Adipose tissue (tissue), 3 donors: Measurements from ENCODE around the gene IMPG2. TPM values are rescaled to one million over a fixed set of nuclear protein-coding genes. Genes with fewer than 3 reads are reported as not detected.

ENCODE experiments used
- H3K27ac ChIP-seq: one replicate; pipeline ENCODE4 v1.5.1; 2013; ENCODE audit warnings: low read depth, low read length
- WGBS, 3 donors: extraction: QIAGEN DNeasy Blood & Tissue Kit; methylation state at CpG; one replicate each; pipeline ENCODE4 v1.1.7; 2013; 5-methylcytosine and 5-hydroxymethylcytosine counted together
- polyA plus RNA-seq, 3 donors: library from polyadenylated mRNA; stranded (reverse); fragments of 200-250 nt; gene quantifications; one replicate each; pipeline ENCODE4 v1.2.3, GENCODE V29; 2013
- donor health status: healthy with polysubstance abuse.
- donor health status: Bipolar disorder and iron deficiency.
- donor health status: healthy.

IMPG2 gene
- polyA plus RNA-seq, 3 donors: under 0.01 to 0.03 (median 0.03) TPM

DNA sequence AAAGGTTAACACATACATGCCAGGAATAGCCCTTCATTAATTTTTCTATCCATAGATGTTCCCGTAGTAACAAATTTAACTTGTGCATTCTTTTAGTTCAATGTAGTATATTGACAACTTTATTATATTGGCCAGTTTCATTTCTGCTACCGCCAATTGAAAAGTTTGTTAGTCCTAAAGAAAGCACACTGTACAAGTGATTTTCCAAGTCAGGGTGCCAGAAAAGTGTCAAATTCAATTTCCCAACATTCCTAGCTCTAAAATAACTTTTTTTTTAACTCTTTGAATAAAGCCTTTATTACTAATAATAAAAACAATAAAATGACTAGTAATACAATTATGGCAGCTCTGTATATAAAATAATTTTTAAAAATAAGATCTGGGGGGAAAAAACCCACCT, 68.9 kb downstream of the IMPG2 start:
- 75 to 89% (median 80%) methylated on average over 2 of the region's 2 CpGs for WGBS, 3 donors
- no peak overlapping the region for H3K27ac ChIP-seq

DNA sequence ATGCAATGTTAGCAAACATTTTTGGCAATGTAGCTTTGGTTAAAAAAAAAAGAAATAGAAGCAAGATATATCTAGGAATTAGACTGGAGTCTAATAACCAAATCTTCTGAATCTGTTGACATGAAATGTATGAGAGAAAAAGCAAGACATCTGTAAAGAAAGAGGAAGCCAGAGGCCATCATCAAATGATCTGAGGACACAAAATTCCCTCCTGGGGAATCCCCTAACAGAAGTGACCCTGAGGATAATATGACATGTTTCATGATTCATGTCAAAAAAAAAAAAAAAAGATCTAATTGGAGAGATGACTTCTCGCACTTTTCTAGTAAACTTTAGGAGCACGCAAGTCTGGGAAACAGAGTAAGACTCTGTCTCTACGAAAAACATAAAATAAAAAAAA, 70.9 kb downstream of the IMPG2 start:
- H3K27ac ChIP-seq: no peak overlapping the region
- WGBS, 3 donors: 76 to 91% (median 89%) methylated on average over 3 of the region's 3 CpGs

DNA sequence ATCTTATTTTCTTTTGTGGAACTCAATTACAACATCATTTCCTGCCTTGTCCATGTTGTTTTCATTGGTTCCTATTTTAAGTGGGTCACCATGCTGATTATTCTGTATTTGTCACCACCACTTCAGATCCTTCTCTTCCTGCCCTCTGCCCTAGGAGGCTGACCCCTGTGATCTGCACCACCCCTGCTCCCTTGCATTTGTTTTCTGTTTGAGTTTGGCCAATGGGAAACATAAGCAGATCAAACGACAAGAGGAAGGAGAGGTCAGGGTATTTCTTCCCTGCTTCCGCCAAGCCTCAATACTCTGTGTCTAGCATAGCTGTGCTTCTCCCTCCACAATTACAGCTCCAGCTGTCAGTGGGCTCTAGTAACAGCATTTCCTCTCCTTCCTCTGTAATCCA, 71.6 kb downstream of the IMPG2 start:
- WGBS, 3 donors: 42 to 62% (median 60%) methylated on average over 2 of the region's 2 CpGs
- no peak overlapping the region for H3K27ac ChIP-seq

DNA sequence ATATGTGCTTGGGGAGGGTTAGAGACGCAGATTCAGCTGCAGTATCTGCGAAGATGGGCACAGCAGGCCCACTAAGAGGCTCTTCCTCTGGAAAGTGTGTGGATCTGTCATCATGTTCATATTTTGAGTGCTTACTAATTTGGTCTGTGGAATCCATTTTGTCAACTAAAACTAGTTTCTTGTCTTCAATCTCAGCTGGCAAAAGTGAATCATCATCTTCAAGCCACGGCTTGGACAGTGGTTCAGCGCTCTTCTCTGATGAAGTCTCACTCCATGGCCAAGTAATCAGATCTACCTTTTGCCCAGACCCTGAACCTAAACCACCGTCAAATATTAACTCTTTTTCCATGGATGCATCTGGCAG, 76.2 kb downstream of the IMPG2 start:
- WGBS, 3 donors: 93 to 98% (median 97%) methylated on average over 5 of the region's 5 CpGs
- no peak overlapping the region for H3K27ac ChIP-seq

DNA sequence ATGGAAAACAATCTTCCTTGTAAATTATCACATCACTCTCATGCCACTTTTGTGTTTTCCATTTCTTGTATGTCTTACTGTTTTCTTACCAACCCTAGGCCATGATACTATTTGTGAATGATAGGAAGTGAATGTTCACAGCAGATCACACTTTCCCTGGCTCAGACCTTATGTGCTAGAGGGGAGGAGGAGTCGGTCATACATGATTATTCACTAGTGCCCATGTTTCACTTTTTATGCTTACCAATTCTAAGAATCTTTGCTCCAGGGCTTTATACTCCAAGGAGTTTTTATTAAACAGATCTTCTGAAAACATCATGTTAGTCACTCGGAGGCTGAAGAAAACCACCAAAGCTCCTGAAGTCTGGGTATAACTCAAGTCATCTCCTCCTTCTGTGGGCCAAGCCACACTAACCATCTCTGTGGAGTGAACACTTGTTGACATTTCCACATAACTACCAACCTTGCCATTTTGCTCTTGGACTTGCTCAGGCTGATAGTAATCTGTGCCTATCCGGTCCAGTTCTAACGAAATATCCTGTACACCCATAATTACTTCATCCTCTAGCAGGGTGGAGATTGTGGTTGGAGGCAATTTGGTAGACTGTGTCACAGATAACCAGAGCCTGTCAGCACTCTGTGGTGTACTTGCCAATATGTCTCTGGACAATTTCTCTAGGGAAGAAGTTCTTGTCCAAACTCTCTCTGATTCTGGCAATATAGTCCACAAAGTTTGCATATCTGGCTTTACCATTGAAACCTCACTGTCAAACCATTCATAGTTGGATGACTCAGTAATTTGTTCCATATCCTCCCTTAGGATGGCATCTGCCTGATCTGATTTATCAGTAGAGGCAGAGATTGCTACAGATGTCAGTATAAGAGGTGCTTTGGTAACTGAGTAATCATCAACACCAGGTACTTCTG, 76.8 kb downstream of the IMPG2 start:
- H3K27ac ChIP-seq: no peak overlapping the region
- WGBS, 3 donors: 84 to 92% (median 91%) methylated on average over 4 of the region's 4 CpGs

DNA sequence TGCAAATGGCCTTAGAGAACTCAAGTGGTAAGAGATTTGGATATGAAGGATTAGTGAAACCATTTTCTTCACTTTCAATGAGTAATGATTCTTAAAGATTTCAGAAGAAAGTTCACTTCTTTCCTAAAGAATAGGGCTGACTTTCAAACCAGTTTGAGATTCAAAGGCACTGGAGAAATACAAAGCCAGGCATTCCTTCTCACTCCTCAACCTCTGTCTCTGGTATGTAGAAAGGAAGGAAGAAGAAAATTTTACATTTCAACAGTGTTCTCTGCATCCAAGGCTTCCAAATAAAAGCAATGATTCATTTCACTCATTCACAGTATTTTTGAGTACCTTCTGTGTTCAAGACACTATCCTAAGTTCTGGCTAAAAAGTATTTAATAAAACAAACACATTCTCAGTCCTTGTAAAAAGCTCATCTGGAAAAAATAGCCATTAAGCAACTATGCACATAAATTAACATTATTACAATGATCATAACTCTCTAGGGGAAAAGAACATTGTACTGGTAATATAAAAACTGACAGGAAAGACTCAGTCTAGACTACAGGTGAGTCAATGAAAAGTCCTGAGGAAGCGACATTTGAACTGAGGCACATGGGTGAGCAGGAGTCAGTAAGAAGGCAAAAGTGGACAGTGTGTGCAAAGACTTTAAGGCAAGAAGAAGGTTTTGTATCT, 79.5 kb downstream of the IMPG2 start:
- WGBS, 3 donors: 99 to 100% (median 100%) methylated on average over 1 of the region's 1 CpG

DNA sequence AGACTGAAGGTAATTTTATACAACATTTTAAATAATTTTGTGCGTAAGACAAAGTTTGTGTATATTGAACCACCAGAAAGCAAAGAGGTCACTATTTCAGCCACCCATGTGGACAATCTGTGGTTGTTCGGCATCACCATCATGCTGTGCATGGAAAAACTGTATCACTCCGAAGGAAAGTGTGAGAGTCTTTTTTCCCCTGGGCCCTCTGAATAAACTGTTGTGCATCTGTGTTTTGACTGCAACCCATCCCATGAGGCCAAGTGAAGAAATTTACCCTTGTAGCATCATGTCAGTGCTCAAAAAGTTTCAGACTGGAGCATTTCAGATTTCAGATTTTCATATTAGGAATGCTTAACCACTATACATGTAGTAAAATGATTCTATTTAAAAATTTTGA, 85.3 kb downstream of the IMPG2 start:
- 88 to 92% (median 90%) methylated on average over 3 of the region's 3 CpGs for WGBS, 3 donors

More for the DNA sequence above, 79.5 kb downstream of the IMPG2 start:
- H3K27ac ChIP-seq: no peak overlapping the region

DNA sequence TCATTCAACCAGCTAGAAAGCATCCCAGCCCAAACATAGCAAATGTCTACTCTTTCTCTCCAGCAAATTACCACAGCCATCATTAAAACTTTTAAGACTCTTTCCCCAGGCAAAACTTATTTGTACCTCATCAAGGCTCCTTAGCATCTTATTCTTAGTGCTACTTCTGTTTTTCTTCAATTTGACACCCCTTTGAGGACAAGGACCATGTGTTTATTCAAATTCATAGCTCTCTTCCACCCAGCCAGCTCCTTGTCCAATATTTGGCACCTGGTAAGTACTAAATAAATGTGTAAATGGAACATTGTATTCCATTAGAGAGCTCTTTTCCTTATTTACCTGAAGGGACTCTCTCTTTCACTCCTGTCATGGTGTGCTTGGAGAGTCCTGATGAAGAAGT, 89.8 kb downstream of the IMPG2 start:
- no peak overlapping the region for H3K27ac ChIP-seq

More for the DNA sequence above, 85.3 kb downstream of the IMPG2 start:
- H3K27ac ChIP-seq: no peak overlapping the region

DNA sequence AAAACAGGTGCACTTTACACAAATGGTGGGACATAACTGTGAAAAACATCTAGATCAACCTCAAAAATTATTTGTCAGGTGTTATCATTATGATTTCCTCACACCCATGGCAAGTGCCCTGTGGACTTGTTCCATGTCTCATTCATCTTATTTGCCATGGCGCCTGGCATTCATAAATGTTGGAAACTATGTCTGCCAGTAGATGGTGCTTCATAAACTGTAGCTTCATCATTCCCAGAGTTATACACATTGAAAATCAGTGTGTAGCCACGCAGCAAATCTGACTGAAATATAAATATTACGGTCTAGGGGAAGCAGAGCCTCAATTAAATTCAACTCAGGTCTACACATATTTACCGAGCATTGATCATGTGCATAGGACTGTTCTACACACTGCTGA, 90.7 kb downstream of the IMPG2 start:
- 59 to 88% (median 88%) methylated on average over 4 of the region's 4 CpGs for WGBS, 3 donors
- no peak overlapping the region for H3K27ac ChIP-seq

DNA sequence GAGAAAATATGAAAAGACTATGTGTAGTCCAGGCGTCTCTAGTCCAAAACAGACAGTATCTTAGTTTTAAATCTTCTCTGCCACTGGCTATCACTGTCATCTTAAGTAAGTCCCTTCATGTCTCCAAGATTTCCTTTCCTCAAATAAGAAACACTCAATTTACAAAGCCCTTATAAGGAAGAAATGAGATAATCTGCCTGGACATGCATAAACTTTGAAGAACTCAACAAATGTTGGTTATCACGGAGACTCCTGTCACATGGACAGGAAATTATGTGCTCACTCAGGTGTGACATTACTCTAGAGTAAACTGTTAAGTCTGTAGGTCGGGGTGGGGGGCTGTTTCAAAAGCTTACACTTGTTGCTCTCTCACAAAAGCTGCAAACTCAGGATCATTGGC, 91.9 kb downstream of the IMPG2 start:
- H3K27ac ChIP-seq: no peak overlapping the region
- 60 to 81% (median 71%) methylated on average over 3 of the region's 3 CpGs for WGBS, 3 donors

DNA sequence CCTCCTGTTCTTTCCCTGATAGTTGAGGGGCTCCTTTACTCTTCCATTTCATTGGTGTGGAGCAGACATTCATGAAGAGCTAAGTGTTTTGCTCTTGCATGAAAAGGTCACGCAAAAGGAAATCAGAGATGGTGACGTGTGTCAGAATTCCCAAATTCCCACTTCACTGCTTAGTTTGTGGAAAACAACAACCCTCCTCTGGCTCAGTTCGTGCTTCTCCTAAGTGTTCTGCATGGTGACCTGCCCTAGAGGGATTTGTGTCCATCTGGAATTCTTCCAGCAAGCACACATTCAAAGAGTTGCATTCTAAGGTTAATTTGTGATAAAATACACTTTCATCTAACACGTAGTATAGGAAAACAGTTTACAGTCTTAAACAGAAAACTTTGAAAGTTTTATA, 95.6 kb downstream of the IMPG2 start:
- WGBS, 3 donors: 60 to 70% (median 67%) methylated on average over 4 of the region's 4 CpGs
- no peak overlapping the region for H3K27ac ChIP-seq

DNA sequence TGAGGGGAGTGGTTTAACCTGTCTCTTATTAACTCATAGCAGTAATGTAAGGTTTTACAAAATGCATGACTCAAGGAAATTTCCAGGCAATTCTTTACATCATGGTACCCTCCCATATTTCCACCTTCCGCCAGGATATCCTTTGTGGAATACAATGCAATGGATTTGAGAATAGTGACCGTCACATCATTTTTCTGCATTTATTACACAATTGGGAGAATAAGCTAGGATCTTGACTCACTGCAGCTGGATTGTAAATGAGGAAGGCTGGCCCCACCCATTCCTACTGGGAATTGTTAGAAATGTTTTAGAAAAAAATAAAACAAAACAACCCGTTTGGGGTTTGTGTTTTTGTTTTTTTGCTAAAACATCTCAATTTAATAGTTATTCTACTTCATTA, 97.4 kb downstream of the IMPG2 start:
- 49 to 80% (median 68%) methylated on average over 3 of the region's 3 CpGs for WGBS, 3 donors
- no peak overlapping the region for H3K27ac ChIP-seq

DNA sequence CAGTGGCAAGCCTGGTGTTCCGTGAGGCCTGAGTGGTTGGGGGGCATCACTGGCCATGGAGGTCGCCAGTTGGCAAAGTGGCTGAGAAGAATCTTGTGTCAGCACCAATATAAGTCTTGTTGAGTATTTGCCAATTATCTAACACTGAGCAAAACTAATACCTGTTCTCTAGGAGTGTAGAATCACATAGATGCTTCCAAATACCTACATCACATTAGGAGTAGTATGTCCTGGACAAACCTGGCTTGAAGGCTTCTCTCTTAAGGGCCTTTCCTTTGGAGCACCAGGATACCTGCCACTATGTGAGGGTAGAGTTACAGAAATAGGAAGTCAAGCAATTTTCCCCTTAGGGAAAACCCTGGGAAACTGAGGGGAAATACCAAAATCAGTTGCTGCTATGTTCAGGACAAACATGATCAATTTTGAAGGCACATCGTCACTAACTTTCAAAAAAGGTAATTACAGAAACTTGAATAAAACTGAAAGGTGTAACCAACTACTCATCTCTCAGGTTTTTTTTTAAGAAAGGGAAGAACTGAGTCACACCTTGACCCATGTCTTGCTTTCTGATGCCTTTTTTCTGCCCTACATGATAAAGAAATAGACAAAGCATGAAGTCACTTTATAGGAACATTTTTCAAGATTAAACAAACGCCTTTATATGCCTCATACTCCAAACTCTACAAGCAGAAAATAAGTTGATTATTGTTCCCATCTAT, 100.4 kb downstream of the IMPG2 start:
- 78 to 89% (median 88%) methylated on average over 4 of the region's 4 CpGs for WGBS, 3 donors
- no peak overlapping the region for H3K27ac ChIP-seq

DNA sequence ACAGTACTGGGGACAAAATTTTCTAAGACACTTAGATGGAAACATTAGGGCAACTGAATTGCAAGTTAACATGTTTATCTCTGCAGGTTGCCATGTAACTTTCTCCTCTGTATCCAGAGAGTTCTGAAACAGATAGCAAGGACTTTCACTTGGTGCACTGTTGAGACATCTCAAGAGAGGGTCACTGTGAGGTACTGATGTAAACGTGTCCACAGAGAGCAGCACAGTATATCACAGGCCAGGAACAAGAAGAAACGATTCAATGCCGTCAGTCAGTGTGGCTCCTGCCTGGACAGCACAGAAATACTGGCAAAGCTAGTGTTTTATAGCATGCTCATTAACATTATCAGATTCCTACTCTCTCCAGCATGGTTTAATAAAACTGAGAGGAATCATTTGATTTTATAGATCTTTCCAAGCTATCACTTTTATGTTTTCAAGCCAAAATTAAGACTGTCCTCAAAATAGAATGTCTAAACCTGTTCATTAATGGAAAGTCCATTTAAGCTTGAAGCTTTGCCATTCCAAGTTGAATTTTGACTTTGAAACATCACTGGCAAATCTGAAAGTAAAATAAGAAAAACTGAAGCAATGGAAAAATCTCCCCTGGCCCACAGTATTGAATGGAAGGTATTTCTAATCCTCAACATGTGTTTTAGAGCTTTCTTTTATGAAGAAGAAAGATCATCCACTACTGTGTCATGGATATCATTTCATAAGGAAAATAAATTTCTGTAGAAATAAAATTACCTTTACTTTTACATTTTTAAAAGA, 102.7 kb downstream of the IMPG2 start:
- H3K27ac ChIP-seq: no peak overlapping the region
- WGBS, 3 donors: 64 to 79% (median 72%) methylated on average over 3 of the region's 3 CpGs

DNA sequence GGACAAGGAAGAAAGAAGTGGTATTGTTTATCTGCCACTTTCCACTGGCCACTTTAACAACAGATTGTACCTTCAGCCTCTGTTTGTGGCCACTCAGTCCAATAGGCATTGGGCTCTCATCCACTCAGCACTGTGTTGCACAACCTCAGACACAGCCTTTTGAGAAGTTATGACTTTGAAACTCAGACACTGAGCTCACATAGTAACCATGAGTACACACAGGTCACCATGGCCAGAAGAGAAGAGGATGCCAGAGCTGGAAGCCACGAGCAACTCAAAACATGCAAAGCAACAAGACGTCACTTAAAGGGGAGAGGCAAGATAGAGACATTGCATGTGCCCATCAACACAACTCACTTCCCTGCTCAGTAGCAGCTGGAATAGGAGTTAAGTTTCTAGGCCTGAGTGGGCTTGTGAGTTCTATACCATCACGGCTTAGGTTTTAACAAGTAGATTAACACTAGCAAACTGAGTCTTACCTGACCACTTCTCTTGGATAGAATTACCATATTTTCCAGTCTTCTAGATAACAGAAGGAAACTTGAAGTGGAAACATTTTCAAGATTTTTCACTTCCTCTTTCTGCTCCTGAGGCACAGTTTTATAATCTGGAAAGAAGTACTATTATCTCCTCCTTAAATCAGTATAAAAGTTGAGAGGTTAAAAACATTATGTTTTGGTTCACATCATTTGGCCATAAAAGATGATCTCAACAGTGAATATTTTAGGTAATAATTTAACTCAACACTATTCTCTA, 103.5 kb downstream of the IMPG2 start:
- 65 to 70% (median 65%) methylated on average over 3 of the region's 3 CpGs for WGBS, 3 donors
- no peak overlapping the region for H3K27ac ChIP-seq

DNA sequence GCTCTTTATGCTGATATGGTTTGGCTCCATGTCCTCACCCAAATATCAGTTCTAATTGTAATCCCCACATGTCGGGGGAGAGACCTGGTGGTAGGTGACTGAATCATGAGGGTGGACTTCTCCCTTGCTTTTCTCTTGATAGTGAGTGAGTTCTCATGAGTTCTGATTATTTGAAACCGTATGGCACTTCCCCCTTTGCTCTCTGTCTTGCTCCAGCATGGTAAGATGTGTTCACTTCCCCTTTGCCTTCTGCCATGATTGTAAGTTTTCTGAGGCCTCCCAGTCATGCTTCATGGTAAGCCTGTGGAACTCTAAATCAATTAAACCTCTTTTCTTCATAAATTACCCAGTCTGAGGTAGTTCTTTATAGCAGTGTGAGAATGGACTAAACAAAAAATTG, 107.6 kb downstream of the IMPG2 start:
- 61 to 81% (median 65%) methylated on average over 2 of the region's 2 CpGs for WGBS, 3 donors

DNA sequence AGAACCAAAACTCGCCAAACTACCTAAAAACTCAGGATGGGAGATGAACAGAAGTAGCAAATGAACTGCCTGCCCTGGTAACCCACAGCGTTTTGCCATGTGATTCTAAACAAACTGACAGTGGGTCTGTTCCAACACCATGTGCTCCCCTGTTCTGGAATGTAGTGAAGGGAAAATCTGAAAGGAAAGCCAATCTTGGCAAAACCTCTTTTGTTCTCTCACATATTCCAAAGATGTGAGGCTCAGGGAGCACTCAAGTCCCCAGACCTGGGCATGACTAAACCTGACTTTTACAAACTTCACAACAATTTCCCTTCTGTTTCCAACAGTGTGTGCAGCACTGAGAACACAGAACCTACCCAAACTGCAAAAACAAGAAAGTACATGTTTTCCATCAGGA, 116.1 kb downstream of the IMPG2 start:
- WGBS, 3 donors: 52 to 72% (median 53%) methylated on average over 2 of the region's 2 CpGs
- no peak overlapping the region for H3K27ac ChIP-seq

More for the DNA sequence above, 107.6 kb downstream of the IMPG2 start:
- no peak overlapping the region for H3K27ac ChIP-seq

DNA sequence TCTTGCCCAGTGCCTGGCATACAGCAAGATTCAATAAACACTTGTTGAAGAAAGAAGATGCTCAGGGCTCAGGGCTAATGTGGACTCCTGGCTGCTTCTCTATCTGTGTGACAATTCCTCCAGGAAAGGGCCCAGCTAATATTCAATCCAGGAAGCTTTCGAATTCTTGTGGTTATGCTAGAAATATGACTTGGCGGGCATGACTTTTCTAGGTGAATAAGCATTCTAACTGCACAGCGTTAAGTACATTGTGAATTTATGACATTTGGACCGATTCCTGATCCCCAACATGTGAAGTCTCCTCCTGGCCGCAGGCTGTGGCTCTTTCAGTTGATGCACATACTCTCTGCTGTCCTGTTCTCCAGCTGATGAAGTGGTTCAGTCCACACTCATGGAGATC, 117.0 kb downstream of the IMPG2 start:
- H3K27ac ChIP-seq: no peak overlapping the region
- 62 to 80% (median 67%) methylated on average over 5 of the region's 5 CpGs for WGBS, 3 donors
